Spleen (tissue), 7 donors: ENCODE measurements around the gene RAB14.

Source experiments
- POLR2AphosphoS5 ChIP-seq, 3 donors: sonication (generic); formaldehyde crosslinking; IDR thresholded peaks; one replicate each; pipeline ENCODE4 v1.5.1; 2017; ENCODE audit warnings: antibody characterized with exemption in 3 of 3
- TF ChIP-seq, protein P1 (sequence below), 11 experiments: fragments of 200-600 bp in 7 of 11; fragments of 450-650 bp in 4 of 11; sonication (generic) in 4 of 11; IDR thresholded peaks in 8 of 11; conservative IDR thresholded peaks in 3 of 11; 1 replicate in 7 of 11; 2 replicates in 4 of 11; pipeline versions ENCODE4 v1.4.0 to v1.8.0; 2016 to 2021; ENCODE audit warnings: antibody characterized with exemption in 11 of 11, inconsistent platforms in 4 of 11, mild to moderate bottlenecking in 1 of 11
- donor health status: DM: no; HTN: no; CAD: no; lungs with moderate emphysema.
- donor health status: DM: no; HTN: no; CAD: no.
- donor health status: DM: no; HTN: no; CAD: no.

DNA sequence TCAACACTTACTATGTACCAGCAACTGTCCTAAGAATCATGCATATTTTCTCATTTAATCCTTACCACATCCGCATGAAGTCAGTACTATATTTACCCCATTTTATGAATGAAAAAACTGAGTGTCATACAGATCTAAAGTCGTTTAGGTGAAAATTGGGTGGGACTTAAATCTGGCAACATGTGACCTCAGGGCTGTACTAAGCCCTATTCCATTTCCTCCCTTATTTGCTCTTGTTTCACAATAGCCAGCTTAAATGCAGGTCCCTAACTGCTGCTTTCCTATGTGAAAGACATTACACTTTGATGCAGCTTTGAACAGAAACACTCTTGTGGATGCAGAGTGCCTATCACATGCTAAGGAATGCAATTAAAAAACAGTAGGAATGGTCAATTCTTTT lies 2.5 kb upstream of the RAB14 start:
- no peak for TF ChIP-seq POLR2AphosphoS5 (IDR thresholded peaks at IDR 0.05)
- TF ChIP-seq, protein P1, sequence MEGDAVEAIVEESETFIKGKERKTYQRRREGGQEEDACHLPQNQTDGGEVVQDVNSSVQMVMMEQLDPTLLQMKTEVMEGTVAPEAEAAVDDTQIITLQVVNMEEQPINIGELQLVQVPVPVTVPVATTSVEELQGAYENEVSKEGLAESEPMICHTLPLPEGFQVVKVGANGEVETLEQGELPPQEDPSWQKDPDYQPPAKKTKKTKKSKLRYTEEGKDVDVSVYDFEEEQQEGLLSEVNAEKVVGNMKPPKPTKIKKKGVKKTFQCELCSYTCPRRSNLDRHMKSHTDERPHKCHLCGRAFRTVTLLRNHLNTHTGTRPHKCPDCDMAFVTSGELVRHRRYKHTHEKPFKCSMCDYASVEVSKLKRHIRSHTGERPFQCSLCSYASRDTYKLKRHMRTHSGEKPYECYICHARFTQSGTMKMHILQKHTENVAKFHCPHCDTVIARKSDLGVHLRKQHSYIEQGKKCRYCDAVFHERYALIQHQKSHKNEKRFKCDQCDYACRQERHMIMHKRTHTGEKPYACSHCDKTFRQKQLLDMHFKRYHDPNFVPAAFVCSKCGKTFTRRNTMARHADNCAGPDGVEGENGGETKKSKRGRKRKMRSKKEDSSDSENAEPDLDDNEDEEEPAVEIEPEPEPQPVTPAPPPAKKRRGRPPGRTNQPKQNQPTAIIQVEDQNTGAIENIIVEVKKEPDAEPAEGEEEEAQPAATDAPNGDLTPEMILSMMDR (IDR thresholded peaks at IDR 0.05 in 8 of 11, conservative IDR thresholded peaks at IDR 0.05 in 3 of 11) = no peak
